GM12873 (cell line): ENCODE data around the gene BCOR.

Experiments
- TF ChIP-seq, protein P1 (sequence below): IDR thresholded peaks from 2 replicates; pipeline ENCODE4 v1.5.1; 2012; ENCODE audit warnings: low read depth, mild to moderate bottlenecking, moderate library complexity, low read length, control low read depth; ENCODE audit not compliant: insufficient read depth; ENCODE audit errors: missing control alignments

Gene BCOR

DNA sequence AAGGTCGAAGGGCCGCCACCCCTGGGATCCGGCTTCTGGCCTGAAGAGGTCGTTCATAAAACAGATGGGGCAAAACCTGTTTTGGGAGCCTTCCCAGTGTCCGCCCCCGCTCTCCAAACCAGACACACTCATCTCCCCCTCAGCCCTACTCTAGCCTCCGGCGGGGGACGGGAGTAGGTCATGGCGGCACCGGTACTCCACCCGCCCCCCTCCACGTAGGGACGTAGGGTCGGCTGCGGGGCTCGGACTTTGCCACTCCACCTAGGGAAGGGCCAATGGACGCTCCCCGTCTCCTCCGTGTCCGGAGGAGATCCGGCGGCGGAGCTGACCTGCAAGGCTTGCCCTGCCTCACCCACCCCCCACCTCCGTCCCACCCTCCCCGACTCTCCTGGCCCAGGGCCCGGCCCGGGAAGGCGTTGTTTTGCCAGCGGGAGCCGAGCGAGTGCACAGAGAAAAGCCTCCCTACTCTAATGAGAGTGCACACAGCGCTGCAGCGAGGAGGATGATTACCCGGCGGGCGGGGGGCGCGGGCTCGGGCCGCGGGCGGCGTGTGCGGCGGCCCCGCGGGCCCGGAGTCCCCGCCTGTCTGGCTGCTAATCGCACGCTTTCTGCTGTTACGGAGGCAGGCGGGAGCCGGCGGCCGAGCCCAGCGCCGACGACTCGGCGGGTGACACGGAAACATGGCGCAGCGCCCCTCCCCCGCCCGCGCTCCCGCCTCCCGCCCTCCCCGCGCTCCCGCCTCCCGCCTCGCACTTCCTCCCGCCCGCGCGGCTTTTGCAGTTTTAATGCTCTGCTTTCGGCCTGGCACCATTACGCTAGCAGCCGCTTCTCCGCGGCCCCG, 8.3 kb upstream of the BCOR start:
- TF ChIP-seq, protein P1, sequence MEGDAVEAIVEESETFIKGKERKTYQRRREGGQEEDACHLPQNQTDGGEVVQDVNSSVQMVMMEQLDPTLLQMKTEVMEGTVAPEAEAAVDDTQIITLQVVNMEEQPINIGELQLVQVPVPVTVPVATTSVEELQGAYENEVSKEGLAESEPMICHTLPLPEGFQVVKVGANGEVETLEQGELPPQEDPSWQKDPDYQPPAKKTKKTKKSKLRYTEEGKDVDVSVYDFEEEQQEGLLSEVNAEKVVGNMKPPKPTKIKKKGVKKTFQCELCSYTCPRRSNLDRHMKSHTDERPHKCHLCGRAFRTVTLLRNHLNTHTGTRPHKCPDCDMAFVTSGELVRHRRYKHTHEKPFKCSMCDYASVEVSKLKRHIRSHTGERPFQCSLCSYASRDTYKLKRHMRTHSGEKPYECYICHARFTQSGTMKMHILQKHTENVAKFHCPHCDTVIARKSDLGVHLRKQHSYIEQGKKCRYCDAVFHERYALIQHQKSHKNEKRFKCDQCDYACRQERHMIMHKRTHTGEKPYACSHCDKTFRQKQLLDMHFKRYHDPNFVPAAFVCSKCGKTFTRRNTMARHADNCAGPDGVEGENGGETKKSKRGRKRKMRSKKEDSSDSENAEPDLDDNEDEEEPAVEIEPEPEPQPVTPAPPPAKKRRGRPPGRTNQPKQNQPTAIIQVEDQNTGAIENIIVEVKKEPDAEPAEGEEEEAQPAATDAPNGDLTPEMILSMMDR = no peak

DNA sequence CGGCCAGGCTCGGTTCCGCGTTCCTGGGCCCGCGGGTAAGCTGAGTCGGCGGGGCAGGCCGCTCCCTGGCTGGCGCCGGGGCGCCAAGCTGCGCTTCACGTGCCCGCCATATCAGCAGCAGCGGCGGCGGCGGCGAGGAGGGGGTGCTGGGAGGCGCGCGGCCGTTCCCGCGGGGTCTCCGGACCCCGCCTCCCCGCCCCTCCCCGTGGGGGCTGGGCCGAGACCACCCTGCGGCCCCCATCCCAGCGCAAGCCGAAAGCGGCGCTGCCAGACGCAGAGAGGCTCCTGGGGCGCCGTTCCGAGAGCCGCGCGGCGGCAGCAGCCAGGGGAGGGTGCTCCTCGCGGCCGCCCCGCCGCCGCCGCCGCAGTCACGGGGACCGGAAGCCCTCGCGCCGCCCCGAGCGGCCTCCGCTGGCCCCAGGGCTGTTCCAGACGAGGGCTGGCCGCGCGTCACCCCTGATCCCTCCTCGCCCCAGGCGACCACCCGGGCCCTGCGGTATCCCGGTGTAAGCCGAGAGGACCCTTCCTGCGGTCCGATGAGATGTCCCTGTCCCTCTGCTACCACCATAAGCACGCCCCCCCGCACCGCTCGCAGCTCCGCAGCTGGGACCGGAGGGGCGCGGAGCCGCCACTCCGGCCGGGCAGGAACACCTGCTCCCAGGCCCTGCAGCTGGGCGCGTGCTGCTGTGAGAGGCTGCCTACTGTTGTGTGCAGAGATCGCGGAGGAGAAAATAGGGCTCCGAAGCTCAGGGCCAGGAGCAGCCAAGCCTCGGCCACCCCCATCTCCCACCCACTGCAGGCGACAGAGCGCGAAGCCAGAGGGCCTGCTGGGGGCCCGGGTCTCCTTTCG, 7.5 kb upstream of the BCOR start:
- TF ChIP-seq, protein P1 = no peak

DNA sequence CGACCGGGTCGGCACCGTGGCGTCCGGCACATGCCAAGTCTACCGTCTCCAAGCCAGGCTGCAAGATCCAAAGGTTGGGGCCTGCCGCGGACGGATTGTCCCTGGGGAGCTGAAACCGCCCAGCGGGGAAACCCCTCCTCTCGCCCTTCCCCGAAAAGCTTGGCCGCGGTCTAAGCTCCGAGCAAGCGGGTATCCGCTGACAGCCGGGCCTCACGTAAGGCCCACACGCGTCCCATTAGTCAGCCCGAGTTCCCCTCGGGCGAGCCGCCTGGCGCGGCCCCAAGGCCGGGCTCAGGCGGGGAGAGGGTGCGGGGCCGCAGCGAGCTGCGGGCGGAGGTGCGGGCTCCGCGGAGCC, 6.8 kb upstream of the BCOR start:
- TF ChIP-seq, protein P1 = no peak

DNA sequence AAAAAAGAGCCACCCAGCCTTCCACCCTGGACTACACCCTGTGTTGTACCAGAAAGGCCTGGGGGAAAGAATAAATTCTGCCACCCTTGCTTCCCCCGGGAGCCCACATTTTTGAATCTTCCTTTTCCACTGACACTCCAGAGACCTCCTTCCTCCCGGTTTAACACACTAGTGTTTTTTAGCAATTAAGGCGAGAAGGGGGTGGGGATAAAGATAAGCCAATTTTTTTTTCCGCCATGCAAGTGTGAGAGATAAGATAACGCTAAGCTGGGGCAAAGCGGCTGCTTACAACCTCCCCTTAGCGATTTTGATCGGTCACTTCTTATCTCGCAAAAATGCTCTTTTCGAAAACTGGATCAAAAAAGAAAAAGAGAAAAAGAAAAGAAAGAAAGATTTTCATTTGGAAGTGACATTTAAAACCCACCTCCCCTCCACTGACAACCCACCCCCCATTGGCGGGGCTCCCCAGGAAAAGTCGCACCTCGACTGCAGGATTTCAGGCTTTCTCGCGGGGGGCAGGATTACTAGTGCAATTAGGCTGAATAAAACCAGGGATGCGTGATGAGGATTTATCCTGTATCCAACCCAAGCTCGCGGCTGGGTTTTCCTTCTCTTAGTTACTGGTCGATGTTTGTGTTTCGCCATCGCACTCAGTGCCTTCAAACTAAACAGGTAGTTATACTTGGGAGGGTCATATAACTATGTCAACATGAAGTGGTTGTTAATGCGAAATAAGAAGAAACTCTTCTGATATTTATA, 6.0 kb upstream of the BCOR start:
- TF ChIP-seq, protein P1 = no peak

DNA sequence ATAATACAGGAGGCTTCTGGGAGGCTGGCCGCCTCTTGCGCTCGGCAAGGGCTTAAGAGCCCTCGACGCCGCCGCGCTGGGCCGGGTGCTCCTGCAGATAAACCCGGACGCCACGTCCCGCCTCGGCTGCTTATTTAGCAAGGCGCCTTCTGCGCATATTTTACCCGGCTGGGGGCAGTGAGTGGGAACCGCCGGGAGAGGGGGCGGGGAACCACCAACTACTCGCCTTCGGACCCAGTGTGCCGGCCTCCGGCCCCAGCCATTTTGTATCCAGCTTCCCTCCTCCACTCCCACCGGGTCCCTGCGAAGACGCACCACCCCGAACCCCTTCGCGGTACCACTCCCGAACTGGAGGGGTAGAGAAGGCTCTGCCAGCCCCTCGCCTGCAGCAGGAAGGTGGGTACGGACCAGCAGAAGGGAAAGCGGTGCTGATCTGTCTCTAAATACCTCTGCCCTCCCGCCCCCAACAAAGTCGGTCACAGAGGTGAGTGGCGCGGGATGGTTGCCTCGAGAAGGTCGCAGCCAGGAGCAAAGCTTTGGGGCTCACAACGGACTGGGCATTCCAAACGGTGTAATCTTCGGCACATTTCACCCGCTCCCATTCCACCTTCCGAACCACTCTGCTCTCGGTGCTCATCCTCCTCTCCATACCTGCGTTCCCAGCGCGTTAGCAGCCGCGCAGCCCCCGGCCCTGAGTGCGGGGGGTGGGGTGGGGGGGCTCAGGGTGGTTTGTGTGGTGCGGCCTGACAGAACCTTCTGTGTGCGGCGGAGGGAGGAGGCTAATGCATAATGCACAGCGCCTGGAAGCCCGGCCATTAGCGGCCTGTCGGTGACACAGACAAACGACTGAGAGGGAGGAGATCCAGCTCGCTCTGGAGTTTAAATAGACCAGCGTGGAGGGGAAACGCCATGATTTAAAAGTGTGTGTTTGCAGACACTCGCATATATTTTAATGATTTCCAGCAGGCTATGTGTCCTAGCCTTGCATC, 4.9 kb upstream of the BCOR start:
- TF ChIP-seq, protein P1 = no peak

DNA sequence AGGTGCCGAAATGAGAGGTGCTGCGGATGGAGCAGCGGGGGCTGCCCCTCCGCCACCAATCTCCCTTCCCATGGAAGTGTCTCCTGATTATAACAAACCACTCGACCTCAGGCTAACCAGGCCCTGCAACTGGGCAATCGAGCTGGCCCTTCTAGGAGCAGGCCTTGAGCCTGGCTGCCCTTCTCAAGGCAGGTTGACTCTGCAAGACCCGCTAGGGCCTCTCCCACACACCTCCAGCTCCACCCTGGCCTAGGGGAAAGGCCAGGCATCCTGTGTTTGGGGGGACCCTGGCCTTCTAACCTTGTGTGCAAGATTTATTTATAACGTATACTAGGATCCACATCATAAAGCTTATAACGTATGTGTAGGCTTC, 3.7 kb upstream of the BCOR start:
- TF ChIP-seq, protein P1 = no peak
